Activated naive CD8-positive, alpha-beta T cell treated with anti-CD3 and anti-CD28 coated beads, Interleukin-2, amount 50 U/mL, for 16 hours (primary cell): ENCODE data around the gene GALK2.
"Not testable (repeated sequence)": the region's sequence is repeated elsewhere in the genome, so short reads cannot be mapped to it uniquely, and the experiment has no call there.

Experiments used
- DNase-seq: peaks from one replicate; pipeline ENCODE4 v3.0.0-alpha.2; 2020; ENCODE audit warnings: low read depth, low spot score

Gene GALK2

GRCh38 chr15:49339656-49340055, 169.6 kb downstream of the GALK2 start:
- no peak for DNase-seq

- DNase-seq: no peak
These were observed 173.5 kb downstream of the GALK2 start for GRCh38 chr15:49343546-49343945.

- not testable (repeated sequence) for DNase-seq
These were observed 184.4 kb downstream of the GALK2 start for GRCh38 chr15:49354439-49354838.

- no peak for DNase-seq
These were observed 191.3 kb downstream of the GALK2 start for GRCh38 chr15:49361370-49361769.

- DNase-seq: no peak
These were observed 196.4 kb downstream of the GALK2 start for GRCh38 chr15:49366496-49366895.

- no peak for DNase-seq
These were observed 200.7 kb downstream of the GALK2 start for GRCh38 chr15:49370782-49371181.

- no peak for DNase-seq
These were observed 202.3 kb downstream of the GALK2 start for GRCh38 chr15:49372366-49372765.

- DNase-seq: no peak
These were observed 209.9 kb downstream of the GALK2 start for GRCh38 chr15:49379996-49380395.

- DNase-seq: no peak
These were observed 210.9 kb downstream of the GALK2 start for GRCh38 chr15:49380912-49381311.
